CD14-positive monocyte (primary cell): ENCODE data around the gene ADAMTS4. TPM values are rescaled to one million over a fixed set of nuclear protein-coding genes. Genes with fewer than 3 reads are reported as not detected.
A peak's percentile ranks its signal among the peaks of the same experiment; 100 is the strongest.

Experiments
- DNase-seq, 3 donors: peaks; one replicate each; pipeline ENCODE4 v3.0.0-alpha.2; 2011 to 2022
- H2AFZ ChIP-seq: 2 replicates; pipeline ENCODE4 v1.6.0; 2012; ENCODE audit warnings: mild to moderate bottlenecking, low read depth, low read length, inconsistent platforms; ENCODE audit not compliant: insufficient read depth, poor library complexity, severe bottlenecking
- H3K27ac ChIP-seq, 2 donors: 1 replicate in 1 of 2; 2 replicates in 1 of 2; pipeline ENCODE4 v1.5.1; 2012 to 2013; ENCODE audit warnings: low read length in 2 of 2, control low read depth in 1 of 2, inconsistent platforms in 1 of 2, low read depth in 1 of 2, mild to moderate bottlenecking in 1 of 2
- H3K27me3 ChIP-seq, 2 donors: one replicate each; pipeline versions ENCODE4 v1.6.0 to v1.6.1; 2011 to 2013; ENCODE audit warnings: low read length in 2 of 2; ENCODE audit not compliant: control insufficient read depth in 2 of 2, insufficient read depth in 2 of 2
- H3K36me3 ChIP-seq, 2 donors: replicated peaks in 1 of 2; 1 replicate in 1 of 2; 2 replicates in 1 of 2; pipeline versions ENCODE4 v1.5.1 to v1.6.1; 2012 to 2013; ENCODE audit warnings: low read length in 2 of 2, control low read depth in 1 of 2, inconsistent platforms in 1 of 2, mild to moderate bottlenecking in 1 of 2; ENCODE audit not compliant: insufficient read depth in 2 of 2, control insufficient read depth in 1 of 2
- H3K4me1 ChIP-seq, 2 donors: 1 replicate in 1 of 2; 2 replicates in 1 of 2; pipeline versions ENCODE4 v1.5.1 to v1.6.1; 2012 to 2013; ENCODE audit warnings: low read length in 2 of 2, control low read depth in 1 of 2, inconsistent platforms in 1 of 2, mild to moderate bottlenecking in 1 of 2, moderate library complexity in 1 of 2; ENCODE audit not compliant: insufficient read depth in 2 of 2, control insufficient read depth in 1 of 2
- H3K4me2 ChIP-seq: replicated peaks from 2 replicates; pipeline ENCODE3; 2012; ENCODE audit warnings: low read length, moderate library complexity, mild to moderate bottlenecking; ENCODE audit not compliant: poor library complexity, severe bottlenecking; ENCODE audit errors: extremely low read depth
- H3K4me3 ChIP-seq, 3 experiments: fragments of 200-600 bp in 1 of 3; sonication (generic) in 1 of 3; replicated peaks in 1 of 3; 1 replicate in 2 of 3; 2 replicates in 1 of 3; pipeline ENCODE4 v1.5.1; 2011 to 2013; ENCODE audit warnings: low read length in 3 of 3, mild to moderate bottlenecking in 3 of 3, control low read depth in 2 of 3, low read depth in 2 of 3, inconsistent platforms in 1 of 3, moderate library complexity in 1 of 3
- H3K79me2 ChIP-seq: 2 replicates; pipeline ENCODE4 v1.6.0; 2012; ENCODE audit warnings: mild to moderate bottlenecking, control low read depth, inconsistent platforms, low read length, moderate library complexity; ENCODE audit not compliant: insufficient read depth
- H3K9ac ChIP-seq: 2 replicates; pipeline ENCODE4 v1.6.0; 2017; ENCODE audit warnings: low read length, mild to moderate bottlenecking; ENCODE audit not compliant: insufficient read depth, poor library complexity, severe bottlenecking
- H3K9me3 ChIP-seq, 2 donors: replicated peaks in 1 of 2; 1 replicate in 1 of 2; 2 replicates in 1 of 2; pipeline versions ENCODE4 v1.5.1 to v1.6.1; 2012 to 2013; ENCODE audit warnings: low read length in 2 of 2, control low read depth in 1 of 2; ENCODE audit not compliant: control insufficient read depth in 1 of 2, insufficient read depth in 1 of 2
- H4K20me1 ChIP-seq: 2 replicates; pipeline ENCODE4 v1.6.0; 2012; ENCODE audit warnings: mild to moderate bottlenecking, low read length, control low read depth, moderate library complexity; ENCODE audit not compliant: insufficient read depth
- H3K27ac Mint-ChIP-seq, 7 donors: one replicate each; pipeline ENCODE4 v1.8.0; 2020; ENCODE audit warnings: mild to moderate bottlenecking in 7 of 7, mixed read lengths in 7 of 7, moderate library complexity in 6 of 7, inconsistent platforms in 2 of 7
- H3K27me3 Mint-ChIP-seq, 3 donors: one replicate each; pipeline ENCODE4 v1.8.0; 2021 to 2022; ENCODE audit warnings: low read depth in 3 of 3, mild to moderate bottlenecking in 3 of 3, mixed read lengths in 3 of 3, moderate library complexity in 3 of 3, inconsistent platforms in 1 of 3
- H3K36me3 Mint-ChIP-seq, 2 donors: one replicate each; pipeline ENCODE4 v1.8.0; 2020; ENCODE audit warnings: mixed read lengths in 2 of 2, inconsistent platforms in 1 of 2, mild to moderate bottlenecking in 1 of 2
- H3K4me1 Mint-ChIP-seq: one replicate; pipeline ENCODE4 v1.8.0; 2020; ENCODE audit warnings: mild to moderate bottlenecking, mixed read lengths
- H3K4me3 Mint-ChIP-seq, 2 donors: one replicate each; pipeline ENCODE4 v1.8.0; 2020; ENCODE audit warnings: mild to moderate bottlenecking in 2 of 2, mixed read lengths in 2 of 2, moderate library complexity in 1 of 2
- H3K9me3 Mint-ChIP-seq, 7 donors: one replicate each; pipeline ENCODE4 v1.8.0; 2020 to 2022; ENCODE audit warnings: mixed read lengths in 7 of 7, mild to moderate bottlenecking in 6 of 7, moderate library complexity in 6 of 7, inconsistent platforms in 2 of 7
- WGBS: methylation state at CpG from one replicate; pipeline ENCODE4 v1.1.5; 2013; ENCODE audit warnings: missing lambda C conversion rate; ENCODE audit not compliant: insufficient coverage; 5-methylcytosine and 5-hydroxymethylcytosine counted together
- intact Hi-C, 2 donors: fragments of 100-400 bp; cut with micrococcal nuclease; formaldehyde crosslinking; loops; one replicate each; pipeline versions ENCODE4 v1.15.0 to v1.15.1; 2023
- polyA plus RNA-seq, 3 donors: library from polyadenylated mRNA; depleted of rRNA in 1 of 3; unstranded in 2 of 3; stranded (reverse) in 1 of 3; fragments of 300-500 nt in 2 of 3; fragments of >200 nt in 1 of 3; fragmentation: Illumina TruSeq in 2 of 3; gene quantifications; 1 replicate in 2 of 3; 2 replicates in 1 of 3; pipeline ENCODE4 v1.2.3, GENCODE V29; 2012 to 2021
- TF ChIP-seq, protein P1 (sequence below): fragments of 200-600 bp; IDR thresholded peaks from one replicate; pipeline ENCODE4 v1.8.0; 2022; ENCODE audit warnings: antibody characterized with exemption, mild to moderate bottlenecking

The ADAMTS4 gene
- polyA plus RNA-seq, 3 donors: 0.01 to 0.04 TPM; not detected in 1

DNA sequence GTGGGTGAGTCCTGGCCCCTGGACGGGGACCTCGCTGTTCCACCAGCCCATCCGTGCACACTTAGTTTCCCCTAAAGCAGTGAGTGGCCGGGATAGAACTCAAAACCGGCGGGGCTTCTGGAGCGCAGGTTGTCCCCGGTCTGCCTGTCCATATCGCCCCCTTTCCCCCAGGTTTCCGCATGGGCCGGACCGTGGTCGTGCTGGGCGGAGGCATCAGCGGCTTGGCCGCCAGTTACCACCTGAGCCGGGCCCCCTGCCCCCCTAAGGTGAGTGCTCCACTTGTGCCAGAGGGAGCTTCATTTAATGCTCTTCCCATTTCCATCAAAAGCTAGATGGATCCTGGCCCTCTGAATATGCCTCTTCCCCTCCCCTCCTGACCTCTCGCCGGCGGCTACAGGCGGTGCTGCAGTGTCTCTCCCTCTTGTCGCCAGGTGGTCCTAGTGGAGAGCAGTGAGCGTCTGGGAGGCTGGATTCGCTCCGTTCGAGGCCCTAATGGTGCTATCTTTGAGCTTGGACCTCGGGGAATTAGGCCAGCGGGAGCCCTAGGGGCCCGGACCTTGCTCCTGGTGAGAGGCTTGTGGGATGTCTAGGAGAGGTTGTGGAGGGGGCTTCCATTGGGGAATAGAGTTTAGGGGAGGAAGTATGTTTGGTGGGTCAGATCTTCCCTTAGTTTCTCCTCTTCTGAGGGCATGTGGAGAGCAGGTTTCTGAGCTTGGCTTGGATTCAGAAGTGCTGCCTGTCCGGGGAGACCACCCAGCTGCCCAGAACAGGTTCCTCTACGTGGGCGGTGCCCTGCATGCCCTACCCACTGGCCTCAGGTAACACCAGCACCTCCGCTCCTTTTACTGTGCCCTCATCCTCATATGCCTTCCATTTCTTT is 31.9 kb downstream of the ADAMTS4 start:
- H3K4me1 Mint-ChIP-seq: peaks cover 31% of the 10 kb centered on the region
- H3K27ac ChIP-seq: peak overlapping the region; percentile 91 to 98
- 2% methylated on average over 19 of the region's 33 CpGs for WGBS

More for the DNA sequence above, 31.9 kb downstream of the ADAMTS4 start:
- no peaks in the 10 kb centered on the region for H3K9me3 ChIP-seq
- H3K4me2 ChIP-seq: peak overlapping the region; percentile 78
- H2AFZ ChIP-seq: peak overlapping the region; percentile 89
- TF ChIP-seq, protein P1, sequence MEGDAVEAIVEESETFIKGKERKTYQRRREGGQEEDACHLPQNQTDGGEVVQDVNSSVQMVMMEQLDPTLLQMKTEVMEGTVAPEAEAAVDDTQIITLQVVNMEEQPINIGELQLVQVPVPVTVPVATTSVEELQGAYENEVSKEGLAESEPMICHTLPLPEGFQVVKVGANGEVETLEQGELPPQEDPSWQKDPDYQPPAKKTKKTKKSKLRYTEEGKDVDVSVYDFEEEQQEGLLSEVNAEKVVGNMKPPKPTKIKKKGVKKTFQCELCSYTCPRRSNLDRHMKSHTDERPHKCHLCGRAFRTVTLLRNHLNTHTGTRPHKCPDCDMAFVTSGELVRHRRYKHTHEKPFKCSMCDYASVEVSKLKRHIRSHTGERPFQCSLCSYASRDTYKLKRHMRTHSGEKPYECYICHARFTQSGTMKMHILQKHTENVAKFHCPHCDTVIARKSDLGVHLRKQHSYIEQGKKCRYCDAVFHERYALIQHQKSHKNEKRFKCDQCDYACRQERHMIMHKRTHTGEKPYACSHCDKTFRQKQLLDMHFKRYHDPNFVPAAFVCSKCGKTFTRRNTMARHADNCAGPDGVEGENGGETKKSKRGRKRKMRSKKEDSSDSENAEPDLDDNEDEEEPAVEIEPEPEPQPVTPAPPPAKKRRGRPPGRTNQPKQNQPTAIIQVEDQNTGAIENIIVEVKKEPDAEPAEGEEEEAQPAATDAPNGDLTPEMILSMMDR: no peak
- peaks cover 21 to 26% of the 10 kb centered on the region in 2 donors for H3K4me1 ChIP-seq
- peaks cover 35 to 62% of the 10 kb centered on the region in 2 donors for H3K36me3 ChIP-seq
- H4K20me1 ChIP-seq: no peaks in the 10 kb centered on the region
- no peak for DNase-seq
- peaks cover 57 to 68% of the 10 kb centered on the region in 2 donors for H3K36me3 Mint-ChIP-seq
- peak overlapping the region; percentile 95 to 99 (median 97) for H3K27ac Mint-ChIP-seq
- intact Hi-C loops: no loop called here
- peak overlapping the region; percentile 85 for H3K9ac ChIP-seq
- H3K4me3 Mint-ChIP-seq: peak overlapping the region; percentile 83 to 94
- H3K9me3 Mint-ChIP-seq: no peaks in the 10 kb centered on the region
- peaks cover 0 to 2% (median 0%) of the 10 kb centered on the region in 3 donors for H3K27me3 Mint-ChIP-seq
- peak overlapping the region; percentile 33 to 75 (median 73) for H3K4me3 ChIP-seq
- no peaks in the 10 kb centered on the region for H3K27me3 ChIP-seq
- no peaks in the 10 kb centered on the region for H3K79me2 ChIP-seq
